Measurements from ENCODE around the gene UBTD2. TPM values are rescaled to one million over a fixed set of nuclear protein-coding genes. Genes with fewer than 3 reads are reported as not detected.

The UBTD2 gene
- total RNA-seq, 4 donors from 2014 or later: 6.1 to 108 (median 32.2) TPM

DNA sequence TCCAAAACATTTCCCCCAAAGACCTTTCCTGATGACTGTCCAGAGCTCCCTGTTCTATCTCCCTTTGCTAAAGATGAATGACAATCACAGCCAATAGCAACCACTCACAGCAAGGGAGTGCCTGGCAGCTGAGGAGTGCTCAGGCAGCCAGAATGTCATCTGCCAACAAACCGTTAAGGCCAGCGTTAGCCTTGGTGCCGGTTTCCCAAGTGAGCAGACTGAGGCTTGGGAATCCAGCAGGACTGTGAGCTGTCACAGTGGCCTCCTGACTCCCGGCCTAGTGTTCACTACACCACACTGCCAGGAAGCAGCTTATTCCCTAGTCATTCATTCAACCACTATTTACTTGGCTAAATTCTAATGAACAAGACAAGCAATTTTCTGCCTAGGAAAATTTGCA is 120.2 kb downstream of the UBTD2 start:
- no peak for DNase-seq

GRCh38 chr5:172162987-172163343 is 120.6 kb downstream of the UBTD2 start:
- intact Hi-C loops (cut with DNase I; ENCODE audit: low total_unique reads): no loop called here
- H3K36me3 ChIP-seq: no peaks in the 10 kb centered on the region
- no peaks in the 10 kb centered on the region for H3K9me3 ChIP-seq
- TF ChIP-seq POLR2A (IDR thresholded peaks at IDR 0.05): no peak
- TF ChIP-seq, protein P1, sequence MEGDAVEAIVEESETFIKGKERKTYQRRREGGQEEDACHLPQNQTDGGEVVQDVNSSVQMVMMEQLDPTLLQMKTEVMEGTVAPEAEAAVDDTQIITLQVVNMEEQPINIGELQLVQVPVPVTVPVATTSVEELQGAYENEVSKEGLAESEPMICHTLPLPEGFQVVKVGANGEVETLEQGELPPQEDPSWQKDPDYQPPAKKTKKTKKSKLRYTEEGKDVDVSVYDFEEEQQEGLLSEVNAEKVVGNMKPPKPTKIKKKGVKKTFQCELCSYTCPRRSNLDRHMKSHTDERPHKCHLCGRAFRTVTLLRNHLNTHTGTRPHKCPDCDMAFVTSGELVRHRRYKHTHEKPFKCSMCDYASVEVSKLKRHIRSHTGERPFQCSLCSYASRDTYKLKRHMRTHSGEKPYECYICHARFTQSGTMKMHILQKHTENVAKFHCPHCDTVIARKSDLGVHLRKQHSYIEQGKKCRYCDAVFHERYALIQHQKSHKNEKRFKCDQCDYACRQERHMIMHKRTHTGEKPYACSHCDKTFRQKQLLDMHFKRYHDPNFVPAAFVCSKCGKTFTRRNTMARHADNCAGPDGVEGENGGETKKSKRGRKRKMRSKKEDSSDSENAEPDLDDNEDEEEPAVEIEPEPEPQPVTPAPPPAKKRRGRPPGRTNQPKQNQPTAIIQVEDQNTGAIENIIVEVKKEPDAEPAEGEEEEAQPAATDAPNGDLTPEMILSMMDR (IDR thresholded peaks at IDR 0.05): no peak
- no peaks in the 10 kb centered on the region for H3K4me1 ChIP-seq
- no peak overlapping the region for H3K27ac ChIP-seq
- H3K27me3 ChIP-seq: no peaks in the 10 kb centered on the region
- no peak for DNase-seq
- no peak overlapping the region for H3K4me3 ChIP-seq

More for the DNA sequence above, 120.2 kb downstream of the UBTD2 start:
- H3K4me3 ChIP-seq: no peak overlapping the region
- H3K4me1 ChIP-seq: no peaks in the 10 kb centered on the region
- H3K9me3 ChIP-seq: no peaks in the 10 kb centered on the region
- intact Hi-C loops (cut with DNase I; ENCODE audit: low total_unique reads): no loop called here
- H3K27ac ChIP-seq: no peak overlapping the region
- no peaks in the 10 kb centered on the region for H3K36me3 ChIP-seq
- H3K27me3 ChIP-seq: no peaks in the 10 kb centered on the region
- TF ChIP-seq POLR2A (IDR thresholded peaks at IDR 0.05): no peak
- TF ChIP-seq, protein P1 (IDR thresholded peaks at IDR 0.05): no peak

DNA sequence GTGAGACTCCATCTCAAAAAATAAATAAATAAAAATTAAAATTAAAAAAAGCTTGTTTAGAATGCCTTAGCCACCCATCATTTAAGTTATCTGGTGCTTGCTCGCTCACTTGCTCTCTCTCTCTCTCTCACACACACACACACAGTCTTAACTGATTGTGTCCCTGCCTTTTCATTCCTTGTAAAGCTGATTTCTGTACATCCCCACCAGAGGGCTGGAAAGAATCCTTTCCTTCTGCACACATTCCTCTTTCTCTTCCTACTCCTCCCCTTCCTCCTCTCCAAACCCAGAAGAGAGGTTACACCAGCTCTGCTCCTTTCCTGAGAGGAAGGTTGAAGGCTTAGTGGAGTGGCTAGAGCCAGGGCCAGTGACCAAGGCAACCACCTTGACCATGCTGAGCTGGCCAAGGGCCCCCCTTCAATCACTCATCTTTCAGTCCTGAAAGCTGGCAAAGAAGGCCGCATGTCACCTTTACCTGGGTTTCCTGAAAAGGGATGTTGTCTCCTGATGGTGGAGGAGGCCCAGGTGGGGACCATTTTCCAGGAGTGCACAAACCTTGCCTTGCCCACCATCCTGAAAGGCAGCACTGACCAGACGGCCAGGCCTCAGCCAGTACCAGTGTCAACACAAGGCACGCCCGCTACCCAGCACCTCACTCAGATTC is 121.1 kb downstream of the UBTD2 start:
- intact Hi-C loops (cut with DNase I; ENCODE audit: low total_unique reads): no loop called here
- DNase-seq: no peak
- no peaks in the 10 kb centered on the region for H3K27me3 ChIP-seq
- TF ChIP-seq POLR2A (IDR thresholded peaks at IDR 0.05): no peak
- TF ChIP-seq, protein P1 (IDR thresholded peaks at IDR 0.05): no peak
- no peaks in the 10 kb centered on the region for H3K9me3 ChIP-seq
- H3K4me3 ChIP-seq: no peak overlapping the region
- H3K36me3 ChIP-seq: no peaks in the 10 kb centered on the region
- H3K27ac ChIP-seq: no peak overlapping the region
- no peaks in the 10 kb centered on the region for H3K4me1 ChIP-seq

DNA sequence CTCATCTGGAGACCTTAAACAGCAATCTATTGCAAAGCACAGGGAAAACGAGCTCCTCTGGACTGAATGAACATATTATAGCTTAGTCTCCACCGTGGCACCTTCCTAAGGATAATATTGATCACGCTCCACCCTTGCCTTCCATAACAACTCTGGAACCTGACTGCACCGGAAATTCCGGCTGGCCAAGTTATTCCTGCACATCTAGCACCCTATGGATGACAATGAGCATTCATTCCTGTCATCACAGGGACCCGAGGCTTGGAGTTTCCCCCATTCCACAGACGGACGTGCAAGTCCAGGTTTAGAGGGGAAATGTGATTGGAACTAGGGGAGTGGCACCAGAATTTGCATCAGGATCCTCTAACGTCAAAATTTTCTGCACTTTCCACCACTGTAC is 123.1 kb downstream of the UBTD2 start:
- Histone ChIP-seq H3K9me3 (no peaks in the 10 kb centered on the region), H3K36me3 (no peaks in the 10 kb centered on the region), H3K27me3 (no peaks in the 10 kb centered on the region), H3K4me1 (no peaks in the 10 kb centered on the region), H3K4me3 (no peak overlapping the region), H3K27ac (no peak overlapping the region)
- DNase-seq: no peak
- intact Hi-C loops (cut with DNase I; ENCODE audit: low total_unique reads): no loop called here
- TF ChIP-seq, protein P1 (IDR thresholded peaks at IDR 0.05): no peak
- no peak for TF ChIP-seq POLR2A (IDR thresholded peaks at IDR 0.05)

Small RNAs within 50 kb of the gene (small RNA-seq; reads per million reads assigned to genes)
- gene RF00191: not detected

Other genes starting within 250 kb of the UBTD2 start
- 10 to 100 TPM in 2 of 4 donors, 1 to 10 TPM in 2; 3.3 to 24.6 (median 13.4) TPM for gene STK10, start 95.5 kb downstream of the UBTD2 start, total RNA-seq
- gene EFCAB9, start 89.6 kb downstream of the UBTD2 start, total RNA-seq: not detected
- gene SH3PXD2B, start 170.8 kb upstream of the UBTD2 start, total RNA-seq: 10 to 100 TPM; 26.1 to 82.6 (median 31.0) TPM